ENCODE results near the gene PLEKHA5.

DNA sequence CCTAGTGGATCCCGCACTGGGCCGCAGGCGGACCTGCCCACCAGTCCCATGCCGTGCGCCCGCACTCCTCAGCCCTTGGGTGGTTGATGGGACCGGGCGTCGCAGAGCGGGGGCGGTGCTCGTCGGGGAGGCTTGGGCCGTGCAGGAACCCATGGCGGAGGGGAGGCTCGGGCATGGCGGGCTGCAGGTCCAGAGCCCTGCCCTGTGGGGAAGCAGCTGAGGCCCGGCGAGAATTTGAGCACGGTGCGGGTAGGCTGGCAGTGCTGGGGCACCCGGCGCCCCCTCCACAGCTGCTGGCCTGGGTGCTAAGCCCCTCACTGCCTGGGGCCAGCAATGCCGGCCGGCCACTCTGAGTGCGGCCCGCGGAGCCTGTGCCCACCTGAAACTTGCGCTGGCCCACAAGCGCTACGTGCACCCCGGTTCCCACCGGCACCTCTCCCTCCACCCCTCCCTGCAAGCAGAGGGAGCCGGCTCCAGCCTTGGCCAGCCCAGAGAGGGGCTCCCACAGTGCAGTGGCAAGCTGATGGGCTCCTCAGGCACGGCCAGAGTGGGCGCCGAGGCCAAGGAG, 100.8 kb downstream of the PLEKHA5 start:
- TF ChIP-seq, protein P1, sequence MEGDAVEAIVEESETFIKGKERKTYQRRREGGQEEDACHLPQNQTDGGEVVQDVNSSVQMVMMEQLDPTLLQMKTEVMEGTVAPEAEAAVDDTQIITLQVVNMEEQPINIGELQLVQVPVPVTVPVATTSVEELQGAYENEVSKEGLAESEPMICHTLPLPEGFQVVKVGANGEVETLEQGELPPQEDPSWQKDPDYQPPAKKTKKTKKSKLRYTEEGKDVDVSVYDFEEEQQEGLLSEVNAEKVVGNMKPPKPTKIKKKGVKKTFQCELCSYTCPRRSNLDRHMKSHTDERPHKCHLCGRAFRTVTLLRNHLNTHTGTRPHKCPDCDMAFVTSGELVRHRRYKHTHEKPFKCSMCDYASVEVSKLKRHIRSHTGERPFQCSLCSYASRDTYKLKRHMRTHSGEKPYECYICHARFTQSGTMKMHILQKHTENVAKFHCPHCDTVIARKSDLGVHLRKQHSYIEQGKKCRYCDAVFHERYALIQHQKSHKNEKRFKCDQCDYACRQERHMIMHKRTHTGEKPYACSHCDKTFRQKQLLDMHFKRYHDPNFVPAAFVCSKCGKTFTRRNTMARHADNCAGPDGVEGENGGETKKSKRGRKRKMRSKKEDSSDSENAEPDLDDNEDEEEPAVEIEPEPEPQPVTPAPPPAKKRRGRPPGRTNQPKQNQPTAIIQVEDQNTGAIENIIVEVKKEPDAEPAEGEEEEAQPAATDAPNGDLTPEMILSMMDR (IDR thresholded peaks at IDR 0.05) = no peak
- TF ChIP-seq POLR2A (IDR thresholded peaks at IDR 0.05) = no peak

All from lower leg skin (tissue), 3 donors.